Smooth muscle cell (in vitro differentiated cells): Measurements from ENCODE around the gene POU2F1. TPM values are rescaled to one million over a fixed set of nuclear protein-coding genes. Genes with fewer than 3 reads are reported as not detected.
"Not testable (repeated sequence)": the region's sequence is repeated elsewhere in the genome, so short reads cannot be mapped to it uniquely, and the experiment has no call there.

Experiments
- DNase-seq: peaks from one replicate; lab custom pipeline; 2025; ENCODE audit not compliant: unreplicated experiment; lab: John Stamatoyannopoulos, UW
- H2AFZ ChIP-seq: fragments of 200-600 bp; sonication (generic); 2 replicates; pipeline ENCODE4 v1.6.0; 2016; ENCODE audit warnings: antibody characterized with exemption, low read depth, mild to moderate bottlenecking
- H3F3A ChIP-seq: fragments of 200-600 bp; sonication (generic); 2 replicates; pipeline ENCODE4 v1.6.0; 2017; ENCODE audit warnings: antibody characterized with exemption, low read depth
- H3K27ac ChIP-seq: fragments of 200-600 bp; sonication (generic); 2 replicates; pipeline ENCODE4 v1.5.1; 2016; ENCODE audit warnings: low read depth, mild to moderate bottlenecking
- H3K27me3 ChIP-seq: fragments of 200-600 bp; sonication (generic); 2 replicates; pipeline ENCODE4 v1.6.1; 2016; ENCODE audit warnings: low read depth, mild to moderate bottlenecking
- H3K36me3 ChIP-seq: fragments of 200-600 bp; sonication (generic); 2 replicates; pipeline ENCODE4 v1.5.1; 2016; ENCODE audit warnings: low read depth
- H3K4me1 ChIP-seq: fragments of 200-600 bp; sonication (generic); 2 replicates; pipeline ENCODE4 v1.5.1; 2016; ENCODE audit warnings: low read depth
- H3K4me2 ChIP-seq: fragments of 200-600 bp; sonication (generic); 2 replicates; pipeline ENCODE4 v1.6.0; 2016; ENCODE audit warnings: mild to moderate bottlenecking
- H3K4me3 ChIP-seq: fragments of 200-600 bp; sonication (generic); 2 replicates; pipeline ENCODE4 v1.5.1; 2016; ENCODE audit warnings: mild to moderate bottlenecking
- H3K79me2 ChIP-seq: fragments of 200-600 bp; sonication (generic); 2 replicates; pipeline ENCODE4 v1.6.0; 2016; ENCODE audit warnings: low read depth, mild to moderate bottlenecking
- H3K9ac ChIP-seq: fragments of 200-600 bp; sonication (generic); 2 replicates; pipeline ENCODE4 v1.6.0; 2016; ENCODE audit warnings: low read depth
- H3K9me3 ChIP-seq: fragments of 200-600 bp; sonication (generic); replicated peaks from 2 replicates; pipeline ENCODE4 v1.5.1; 2016; ENCODE audit warnings: low read depth
- H4K20me1 ChIP-seq: fragments of 200-600 bp; sonication (generic); 2 replicates; pipeline ENCODE4 v1.6.0; 2016; ENCODE audit warnings: low read depth
- WGBS: methylation state at CpG from one replicate; pipeline ENCODE4 v1.1.7; 2016; ENCODE audit warnings: low lambda C conversion rate; 5-methylcytosine and 5-hydroxymethylcytosine counted together
- polyA plus RNA-seq: library from polyadenylated mRNA; unstranded; fragments of >200 nt; fragmentation: Nextera tagmentation; extraction: Ambion mirVana; gene quantifications from 2 replicates; pipeline ENCODE4 v1.2.1, GENCODE V29; 2016
- total RNA-seq: library from RNA; depleted of rRNA; stranded (reverse); fragments of >200 nt; gene quantifications from 2 replicates; pipeline ENCODE4 v1.2.3, GENCODE V29; 2014
- TF ChIP-seq, protein P1 (sequence below): fragments of 200-600 bp; sonication (generic); IDR thresholded peaks from 2 replicates; pipeline ENCODE4 v1.5.1; 2017; ENCODE audit warnings: borderline replicate concordance, mild to moderate bottlenecking, antibody characterized with exemption; ENCODE audit not compliant: insufficient read depth, poor library complexity, severe bottlenecking

POU2F1 gene
- total and polyA plus RNA-seq, 2 experiments from 2014 or later: 5.3 to 15.6 TPM

DNA sequence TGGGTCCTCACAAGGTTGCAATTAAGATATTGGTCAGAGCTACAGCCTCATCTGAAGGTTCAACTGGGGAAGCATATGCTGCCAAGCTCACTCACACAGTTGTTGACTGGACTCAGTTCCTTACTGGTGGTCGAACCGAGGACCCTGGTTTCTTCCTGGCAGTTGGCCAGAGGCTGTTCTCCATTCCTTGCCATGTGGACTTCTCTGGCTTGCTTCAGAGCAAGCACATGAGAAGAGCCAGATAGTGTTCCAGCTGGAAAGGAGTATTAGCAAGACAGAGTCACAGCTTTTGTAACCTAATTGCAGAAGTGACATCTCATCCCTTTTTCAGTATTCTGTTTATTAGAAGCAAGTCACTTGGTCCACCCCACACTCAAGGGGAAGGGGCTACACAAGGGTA lies 23.6 kb downstream of the POU2F1 start:
- H3F3A ChIP-seq: no peaks in the 10 kb centered on the region
- DNase-seq: no peak
- peaks cover 61% of the 10 kb centered on the region for H3K79me2 ChIP-seq
- no peaks in the 10 kb centered on the region for H3K27me3 ChIP-seq
- H3K9me3 ChIP-seq: no peaks in the 10 kb centered on the region
- no peaks in the 10 kb centered on the region for H3K36me3 ChIP-seq
- WGBS: 96% methylated on average over 2 of the region's 2 CpGs
- no peak overlapping the region for H3K4me3 ChIP-seq
- H3K4me2 ChIP-seq: no peak overlapping the region
- peaks cover 69% of the 10 kb centered on the region for H4K20me1 ChIP-seq
- no peak overlapping the region for H3K9ac ChIP-seq
- no peaks in the 10 kb centered on the region for H3K4me1 ChIP-seq
- no peak overlapping the region for H2AFZ ChIP-seq
- TF ChIP-seq, protein P1, sequence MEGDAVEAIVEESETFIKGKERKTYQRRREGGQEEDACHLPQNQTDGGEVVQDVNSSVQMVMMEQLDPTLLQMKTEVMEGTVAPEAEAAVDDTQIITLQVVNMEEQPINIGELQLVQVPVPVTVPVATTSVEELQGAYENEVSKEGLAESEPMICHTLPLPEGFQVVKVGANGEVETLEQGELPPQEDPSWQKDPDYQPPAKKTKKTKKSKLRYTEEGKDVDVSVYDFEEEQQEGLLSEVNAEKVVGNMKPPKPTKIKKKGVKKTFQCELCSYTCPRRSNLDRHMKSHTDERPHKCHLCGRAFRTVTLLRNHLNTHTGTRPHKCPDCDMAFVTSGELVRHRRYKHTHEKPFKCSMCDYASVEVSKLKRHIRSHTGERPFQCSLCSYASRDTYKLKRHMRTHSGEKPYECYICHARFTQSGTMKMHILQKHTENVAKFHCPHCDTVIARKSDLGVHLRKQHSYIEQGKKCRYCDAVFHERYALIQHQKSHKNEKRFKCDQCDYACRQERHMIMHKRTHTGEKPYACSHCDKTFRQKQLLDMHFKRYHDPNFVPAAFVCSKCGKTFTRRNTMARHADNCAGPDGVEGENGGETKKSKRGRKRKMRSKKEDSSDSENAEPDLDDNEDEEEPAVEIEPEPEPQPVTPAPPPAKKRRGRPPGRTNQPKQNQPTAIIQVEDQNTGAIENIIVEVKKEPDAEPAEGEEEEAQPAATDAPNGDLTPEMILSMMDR: no peak
- H3K27ac ChIP-seq: no peak overlapping the region

DNA sequence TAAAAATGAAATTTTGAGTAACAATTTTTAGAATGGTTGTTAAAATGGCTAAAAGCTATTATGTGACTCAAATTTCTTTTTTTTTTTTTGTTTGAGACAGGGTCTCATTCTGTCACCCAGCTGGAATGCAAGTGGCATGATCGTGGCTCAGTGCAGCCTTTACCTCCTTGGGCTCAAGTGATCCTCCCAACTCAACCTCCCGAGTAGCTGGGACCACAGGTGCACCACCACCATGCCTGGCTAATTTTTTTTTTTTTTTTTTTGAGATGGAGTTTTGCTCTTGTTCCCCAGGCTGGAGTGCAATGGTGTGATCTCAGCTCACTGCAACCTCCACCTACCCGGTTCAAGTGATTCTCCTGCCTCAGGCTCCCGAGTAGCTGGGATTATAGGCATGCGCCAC lies 24.5 kb downstream of the POU2F1 start:
- not testable (repeated sequence) for H3K9ac ChIP-seq, H3K4me3 ChIP-seq, H3K27me3 ChIP-seq, H2AFZ ChIP-seq, DNase-seq, H3F3A ChIP-seq, H3K4me2 ChIP-seq, H3K36me3 ChIP-seq, H3K27ac ChIP-seq, H3K9me3 ChIP-seq, H3K4me1 ChIP-seq
- 91% methylated on average over 5 of the region's 5 CpGs for WGBS
- H3K79me2 ChIP-seq: peaks cover 62% of the 10 kb centered on the region
- H4K20me1 ChIP-seq: peaks cover 68% of the 10 kb centered on the region

DNA sequence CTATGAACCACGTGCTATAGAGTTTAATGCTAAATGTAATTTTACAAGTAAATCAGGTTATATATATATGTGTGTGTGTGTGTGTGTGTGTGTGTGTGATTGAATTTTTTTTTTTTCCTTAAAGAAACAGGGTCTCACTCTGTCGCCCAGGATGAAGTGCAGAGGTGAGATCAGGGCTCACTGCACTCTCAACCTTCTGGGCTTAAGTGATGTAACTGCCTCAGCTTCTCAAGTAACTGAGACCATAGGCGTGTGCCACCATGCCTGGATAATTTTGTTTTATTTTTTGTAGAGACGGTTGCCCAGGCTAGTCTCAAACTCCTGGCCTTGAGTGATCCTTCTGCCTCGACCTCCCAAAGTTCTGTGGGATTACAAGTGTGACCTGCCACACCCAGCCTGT lies 26.3 kb downstream of the POU2F1 start:
- Histone ChIP-seq H3K9ac (no peak overlapping the region), H3K4me1 (no peaks in the 10 kb centered on the region)
- WGBS: 77% methylated on average over 5 of the region's 5 CpGs

DNA sequence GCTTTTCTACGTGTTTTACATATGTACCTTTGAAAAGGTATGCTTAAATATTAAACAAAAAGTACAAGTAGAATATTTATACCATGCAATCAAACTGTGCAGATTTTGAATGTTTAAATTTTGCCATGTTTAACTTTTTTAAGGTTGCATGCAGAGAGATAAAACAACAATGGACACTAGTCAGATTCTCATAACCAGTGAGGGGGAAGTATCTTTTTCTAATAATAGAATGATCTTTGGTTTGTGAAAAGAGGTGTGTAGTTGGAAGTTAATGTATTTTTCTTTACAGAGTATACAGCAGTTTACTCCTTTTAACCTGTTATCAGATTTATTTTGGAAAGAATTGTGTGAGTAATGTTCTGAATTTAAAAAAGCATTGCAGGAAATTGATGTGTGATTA lies 27.1 kb downstream of the POU2F1 start:
- no peak overlapping the region for H3K27ac ChIP-seq
- no peak overlapping the region for H3K4me2 ChIP-seq
- no peaks in the 10 kb centered on the region for H3F3A ChIP-seq
- no peaks in the 10 kb centered on the region for H3K36me3 ChIP-seq
- peaks cover 58% of the 10 kb centered on the region for H4K20me1 ChIP-seq
- H3K79me2 ChIP-seq: peaks cover 62% of the 10 kb centered on the region
- no peak overlapping the region for H2AFZ ChIP-seq
- H3K9ac ChIP-seq: no peak overlapping the region
- H3K4me1 ChIP-seq: no peaks in the 10 kb centered on the region
- no peaks in the 10 kb centered on the region for H3K27me3 ChIP-seq
- H3K4me3 ChIP-seq: no peak overlapping the region
- WGBS: 97% methylated on average over 1 of the region's 1 CpG
- TF ChIP-seq, protein P1: no peak
- H3K9me3 ChIP-seq: no peaks in the 10 kb centered on the region
- no peak for DNase-seq

More for the DNA sequence above, 26.3 kb downstream of the POU2F1 start:
- no peaks in the 10 kb centered on the region for H3K27me3 ChIP-seq
- H3K4me3 ChIP-seq: no peak overlapping the region
- no peak overlapping the region for H3K4me2 ChIP-seq
- no peak for DNase-seq
- no peaks in the 10 kb centered on the region for H3K9me3 ChIP-seq
- H3K27ac ChIP-seq: no peak overlapping the region
- peaks cover 57% of the 10 kb centered on the region for H4K20me1 ChIP-seq
- no peaks in the 10 kb centered on the region for H3F3A ChIP-seq
- TF ChIP-seq, protein P1: no peak
- H3K36me3 ChIP-seq: no peaks in the 10 kb centered on the region
- peaks cover 62% of the 10 kb centered on the region for H3K79me2 ChIP-seq
- no peak overlapping the region for H2AFZ ChIP-seq
